ENCODE data around the gene GNAL.
"Not testable (repeated sequence)": the region's sequence is repeated elsewhere in the genome, so short reads cannot be mapped to it uniquely, and the experiment has no call there.

The GNAL gene

GRCh38 chr18:11688972-11689668, at the start of gene GNAL:
Gene GNAL (plus strand): TSS chr18:11689264. CDS start chr18:11689564, 300 bp downstream.
- DNase-seq (ENCODE audit: extremely low read depth in 1 of 2, low read depth in 1 of 2): peak; percentile 32 to 41

GRCh38 chr18:11647310-11647709, 41.8 kb upstream of the GNAL start:
- DNase-seq (ENCODE audit: extremely low read depth in 1 of 2, low read depth in 1 of 2): not testable (repeated sequence)

GRCh38 chr18:11647804-11648203, 41.3 kb upstream of the GNAL start:
- not testable (repeated sequence) for DNase-seq (ENCODE audit: extremely low read depth in 1 of 2, low read depth in 1 of 2)

GRCh38 chr18:11649839-11650238, 39.2 kb upstream of the GNAL start:
- no peak for DNase-seq (ENCODE audit: extremely low read depth in 1 of 2, low read depth in 1 of 2)

- no peak for DNase-seq (ENCODE audit: extremely low read depth in 1 of 2, low read depth in 1 of 2)
These were observed 37.2 kb upstream of the GNAL start for GRCh38 chr18:11651899-11652298.

GRCh38 chr18:11653521-11653920, 35.5 kb upstream of the GNAL start:
- DNase-seq (ENCODE audit: extremely low read depth in 1 of 2, low read depth in 1 of 2): no peak

- DNase-seq (ENCODE audit: extremely low read depth in 1 of 2, low read depth in 1 of 2): peak; percentile 7 to 13
These were observed 34.1 kb upstream of the GNAL start for GRCh38 chr18:11654736-11655605.

- DNase-seq (ENCODE audit: extremely low read depth in 1 of 2, low read depth in 1 of 2): no peak
These were observed 33.5 kb upstream of the GNAL start for GRCh38 chr18:11655606-11655932.

- no peak for DNase-seq (ENCODE audit: extremely low read depth in 1 of 2, low read depth in 1 of 2)
These were observed 31.9 kb upstream of the GNAL start for GRCh38 chr18:11657152-11657551.

- DNase-seq (ENCODE audit: extremely low read depth in 1 of 2, low read depth in 1 of 2): no peak
These were observed 31.5 kb upstream of the GNAL start for GRCh38 chr18:11657554-11657953.

GRCh38 chr18:11658019-11658418, 31.0 kb upstream of the GNAL start:
- no peak for DNase-seq (ENCODE audit: extremely low read depth in 1 of 2, low read depth in 1 of 2)

GRCh38 chr18:11658989-11659388, 30.1 kb upstream of the GNAL start:
- DNase-seq (ENCODE audit: extremely low read depth in 1 of 2, low read depth in 1 of 2): no peak

GRCh38 chr18:11660691-11661090, 28.4 kb upstream of the GNAL start:
- DNase-seq (ENCODE audit: extremely low read depth in 1 of 2, low read depth in 1 of 2): no peak

- no peak for DNase-seq (ENCODE audit: extremely low read depth in 1 of 2, low read depth in 1 of 2)
These were observed 27.6 kb upstream of the GNAL start for GRCh38 chr18:11661430-11661829.

- DNase-seq (ENCODE audit: extremely low read depth in 1 of 2, low read depth in 1 of 2): no peak
These were observed 25.5 kb upstream of the GNAL start for GRCh38 chr18:11663439-11664029.

- DNase-seq (ENCODE audit: extremely low read depth in 1 of 2, low read depth in 1 of 2): no peak
These were observed 24.8 kb upstream of the GNAL start for GRCh38 chr18:11664286-11664685.

- no peak for DNase-seq (ENCODE audit: extremely low read depth in 1 of 2, low read depth in 1 of 2)
These were observed 23.9 kb upstream of the GNAL start for GRCh38 chr18:11665146-11665545.

GRCh38 chr18:11665587-11665986, 23.5 kb upstream of the GNAL start:
- no peak for DNase-seq (ENCODE audit: extremely low read depth in 1 of 2, low read depth in 1 of 2)

- DNase-seq (ENCODE audit: extremely low read depth in 1 of 2, low read depth in 1 of 2): no peak
These were observed 22.9 kb upstream of the GNAL start for GRCh38 chr18:11666176-11666575.

GRCh38 chr18:11666831-11667230, 22.2 kb upstream of the GNAL start:
- DNase-seq (ENCODE audit: extremely low read depth in 1 of 2, low read depth in 1 of 2): no peak

GRCh38 chr18:11667578-11667977, 21.5 kb upstream of the GNAL start:
- DNase-seq (ENCODE audit: extremely low read depth in 1 of 2, low read depth in 1 of 2): no peak

Data from stimulated activated CD8-positive, alpha-beta memory T cell treated with anti-CD3 and anti-CD28 coated beads, Interleukin-7, amount 100 ng/mL, for 48 hours (primary cell).